GM23248 (cell line): ENCODE measurements around the gene NFIA.

Source experiments
- EZH2 ChIP-seq: fragments of 200-600 bp; sonication (generic); IDR thresholded peaks from 2 replicates; pipeline ENCODE4 v1.6.1; 2018; ENCODE audit warnings: antibody characterized with exemption, mild to moderate bottlenecking; ENCODE audit not compliant: insufficient read depth, poor library complexity, severe bottlenecking
- EZH2phosphoT487 ChIP-seq: fragments of 200-600 bp; sonication (generic); IDR thresholded peaks from 2 replicates; pipeline ENCODE4 v1.6.1; 2018; ENCODE audit warnings: antibody characterized with exemption, moderate library complexity, mild to moderate bottlenecking, low read depth; ENCODE audit not compliant: insufficient read depth

- TF ChIP-seq EZH2phosphoT487 (no peak), EZH2 (no peak)
These were observed 132.8 kb downstream of the NFIA start for GRCh38 chr1:61215119-61215518.
